DOHH2 (cell line): ENCODE measurements around the gene SCN7A.

Experiments
- CTCF ChIP-seq: fragments of 200-600 bp; sonication (generic); IDR thresholded peaks from one replicate; pipeline ENCODE4 v1.5.1; 2014; ENCODE audit warnings: antibody characterized with exemption, mild to moderate bottlenecking, low read depth, low read length; ENCODE audit not compliant: poor library complexity, severe bottlenecking
- EZH2phosphoT487 ChIP-seq: fragments of 200-600 bp; sonication (generic); IDR thresholded peaks from 2 replicates; pipeline ENCODE4 v1.6.1; 2017; ENCODE audit warnings: borderline replicate concordance, mild to moderate bottlenecking, antibody characterized with exemption, low read length, moderate library complexity, mixed read lengths

- TF ChIP-seq CTCF = no peak
- no peak for TF ChIP-seq EZH2phosphoT487
Measured at GRCh38 chr2:166439078-166439477, 55.0 kb downstream of the SCN7A start.
